ENCODE measurements around the gene CAMK1. TPM values are rescaled to one million over a fixed set of nuclear protein-coding genes. Genes with fewer than 3 reads are reported as not detected.

The CAMK1 gene
- total and polyA plus RNA-seq, 2 donors (not counting 3 experiments of a cell fraction or from before 2014, with no cell fraction given), result 23.5 to 28.4 TPM

GRCh38 chr3:9777694-9778021 lies 7.9 kb upstream of the CAMK1 start:
- POLR2A ChIA-PET, result no interaction called here
- no peaks in the 10 kb centered on the region for H3K9me3 ChIP-seq (replicated peaks; ENCODE audit: control insufficient read depth, insufficient read depth, low read length)
- peaks cover 0 to 2% of the 10 kb centered on the region in 2 experiments for H3K36me3 ChIP-seq (ENCODE audit: control insufficient read depth in 2 of 2, extremely low read depth in 1 of 2, insufficient read depth in 2 of 2, low read length in 2 of 2)
- no peak overlapping the region for H3K4me2 ChIP-seq (ENCODE audit: insufficient read depth, low read length)
- DNase-seq (ENCODE audit: low read depth, low spot score) (no peak), FAIRE-seq (no peak)
- dilution Hi-C loops (cut with MboI; ENCODE audit: extremely low pct_ligation_motif_present, low sequenced_read_pairs) (no loop called here), intact Hi-C loops (cut with micrococcal nuclease) (no loop called here)
- CTCF ChIA-PET, result no interaction called here
- no peaks in the 10 kb centered on the region for H4K20me1 ChIP-seq (replicated peaks; ENCODE audit: control insufficient read depth, extremely low read depth, insufficient read depth, low read length)
- H3K27me3 ChIP-seq (ENCODE audit: control insufficient read depth in 2 of 2, insufficient read depth in 2 of 2, low read length in 2 of 2), result no peaks in the 10 kb centered on the region
- no peak overlapping the region for H3K27ac ChIP-seq (ENCODE audit: insufficient read depth, low read depth, low read length)
- H3K4me1 ChIP-seq (ENCODE audit: control insufficient read depth, extremely low read depth, insufficient read depth, low read length), result no peaks in the 10 kb centered on the region
- H3K4me3 ChIP-seq (replicated peaks in 1 of 3; ENCODE audit: insufficient read depth in 1 of 3, low read depth in 1 of 3, low read length in 3 of 3), result no peak overlapping the region
- no peak overlapping the region for H3K9ac ChIP-seq (replicated peaks; ENCODE audit: extremely low read depth, insufficient read depth, low read length)
- TF ChIP-seq POLR2A (IDR thresholded peaks at IDR 0.05; ENCODE audit: low read depth, low read length) (no peak), POLR2AphosphoS5 (IDR thresholded peaks at IDR 0.05; ENCODE audit: insufficient read depth, low read depth, low read length) (no peak), EZH2 (IDR thresholded peaks at IDR 0.05; ENCODE audit: borderline replicate concordance, low read depth, low read length, severe bottlenecking) (no peak), JUN (IDR thresholded peaks at IDR 0.05; ENCODE audit: borderline replicate concordance, insufficient read depth, insufficient read length, low read depth) (no peak), GATA2 (IDR thresholded peaks at IDR 0.05; ENCODE audit: insufficient read depth, insufficient read length, low read depth, low read length) (no peak), FOS (IDR thresholded peaks at IDR 0.05; ENCODE audit: borderline replicate concordance, insufficient read depth, low read length) (no peak), MYC (IDR thresholded peaks at IDR 0.05; ENCODE audit: low read depth, low read length) (no peak)
- TF ChIP-seq, protein P1, sequence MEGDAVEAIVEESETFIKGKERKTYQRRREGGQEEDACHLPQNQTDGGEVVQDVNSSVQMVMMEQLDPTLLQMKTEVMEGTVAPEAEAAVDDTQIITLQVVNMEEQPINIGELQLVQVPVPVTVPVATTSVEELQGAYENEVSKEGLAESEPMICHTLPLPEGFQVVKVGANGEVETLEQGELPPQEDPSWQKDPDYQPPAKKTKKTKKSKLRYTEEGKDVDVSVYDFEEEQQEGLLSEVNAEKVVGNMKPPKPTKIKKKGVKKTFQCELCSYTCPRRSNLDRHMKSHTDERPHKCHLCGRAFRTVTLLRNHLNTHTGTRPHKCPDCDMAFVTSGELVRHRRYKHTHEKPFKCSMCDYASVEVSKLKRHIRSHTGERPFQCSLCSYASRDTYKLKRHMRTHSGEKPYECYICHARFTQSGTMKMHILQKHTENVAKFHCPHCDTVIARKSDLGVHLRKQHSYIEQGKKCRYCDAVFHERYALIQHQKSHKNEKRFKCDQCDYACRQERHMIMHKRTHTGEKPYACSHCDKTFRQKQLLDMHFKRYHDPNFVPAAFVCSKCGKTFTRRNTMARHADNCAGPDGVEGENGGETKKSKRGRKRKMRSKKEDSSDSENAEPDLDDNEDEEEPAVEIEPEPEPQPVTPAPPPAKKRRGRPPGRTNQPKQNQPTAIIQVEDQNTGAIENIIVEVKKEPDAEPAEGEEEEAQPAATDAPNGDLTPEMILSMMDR (IDR thresholded peaks at IDR 0.05; ENCODE audit: extremely low read depth in 1 of 2, insufficient read depth in 1 of 2, low read depth in 1 of 2, low read length in 2 of 2), result no peak
- TF ChIP-seq, protein P2, sequence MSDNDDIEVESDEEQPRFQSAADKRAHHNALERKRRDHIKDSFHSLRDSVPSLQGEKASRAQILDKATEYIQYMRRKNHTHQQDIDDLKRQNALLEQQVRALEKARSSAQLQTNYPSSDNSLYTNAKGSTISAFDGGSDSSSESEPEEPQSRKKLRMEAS (IDR thresholded peaks at IDR 0.05; ENCODE audit: insufficient read depth, insufficient read length), result no peak
- H2AFZ ChIP-seq (ENCODE audit: low read depth, low read length), result no peak overlapping the region
- no peaks in the 10 kb centered on the region for H3K9me1 ChIP-seq (replicated peaks; ENCODE audit: control insufficient read depth, extremely low read depth, insufficient read depth, low read length)
- BruUV-seq (replicated peaks), result no TSS peak
- H3K79me2 ChIP-seq (ENCODE audit: control insufficient read depth, insufficient read depth, low read length), result no peaks in the 10 kb centered on the region
